HepG2 (cell line): ENCODE data around the gene DNAI4. TPM values are rescaled to one million over a fixed set of nuclear protein-coding genes. Genes with fewer than 3 reads are reported as not detected.

Experiments
- AFF4 ChIP-seq: sonication (generic); formaldehyde crosslinking; IDR thresholded peaks from 2 replicates; pipeline ENCODE4 v1.4.0; 2020; ENCODE audit warnings: missing genetic modification reagents
- MEF2D ChIP-seq: sonication (generic); formaldehyde crosslinking; IDR thresholded peaks from 2 replicates; pipeline ENCODE4 v1.5.1; 2020; ENCODE audit warnings: mild to moderate bottlenecking, missing genetic modification reagents
- TERF1 ChIP-seq: sonication (generic); formaldehyde crosslinking; IDR thresholded peaks from 2 replicates; pipeline ENCODE4 v1.8.0; 2022; ENCODE audit warnings: mild to moderate bottlenecking, missing genetic modification reagents, moderate library complexity
- polyA plus RNA-seq, 8 experiments: library from polyadenylated mRNA; depleted of rRNA in 3 of 8; stranded (reverse) in 7 of 8; unstranded in 1 of 8; fragments of >200 nt; fragmentation: Illumina TruSeq in 4 of 8; extraction: Trizol in 4 of 8; gene quantifications; 2 replicates each; pipeline versions ENCODE4 v1.2.1 to v1.2.3, GENCODE V29; 2011 to 2016; ENCODE audit warnings: low read depth in 4 of 8, missing spikeins in 1 of 8, mixed read lengths in 1 of 8; ENCODE audit not compliant: insufficient read depth in 1 of 8
- total RNA-seq, 5 experiments: library from RNA; depleted of rRNA; stranded (reverse); fragments of >200 nt; fragmentation: Illumina TruSeq; extraction: Trizol; gene quantifications; 2 replicates each; pipeline ENCODE4 v1.2.3, GENCODE V29; 2016; ENCODE audit warnings: low read depth in 1 of 5
- TF ChIP-seq, protein P1 (sequence below): sonication (generic); formaldehyde crosslinking; IDR thresholded peaks from 2 replicates; pipeline ENCODE4 v1.4.0; 2020; ENCODE audit warnings: mild to moderate bottlenecking, missing genetic modification reagents
- TF ChIP-seq, protein P2 (sequence below): fragments of 450-650 bp; IDR thresholded peaks from 2 replicates; pipeline ENCODE4 v1.6.1; 2017
- TF ChIP-seq, protein P3 (sequence below): sonication (generic); formaldehyde crosslinking; IDR thresholded peaks from 2 replicates; pipeline ENCODE4 v1.8.0; 2023; ENCODE audit warnings: mild to moderate bottlenecking, missing genetic modification reagents

Gene DNAI4
- total and polyA plus RNA-seq, 2 of the 13 experiments (the other 11 are each of a cell fraction or from before 2014, with no cell fraction given): 0.04 to 0.08 TPM

GRCh38 chr1:66924756-66925557, at the start of gene DNAI4, which contains the start of gene MIER1 (continued):
- TF ChIP-seq, protein P1, sequence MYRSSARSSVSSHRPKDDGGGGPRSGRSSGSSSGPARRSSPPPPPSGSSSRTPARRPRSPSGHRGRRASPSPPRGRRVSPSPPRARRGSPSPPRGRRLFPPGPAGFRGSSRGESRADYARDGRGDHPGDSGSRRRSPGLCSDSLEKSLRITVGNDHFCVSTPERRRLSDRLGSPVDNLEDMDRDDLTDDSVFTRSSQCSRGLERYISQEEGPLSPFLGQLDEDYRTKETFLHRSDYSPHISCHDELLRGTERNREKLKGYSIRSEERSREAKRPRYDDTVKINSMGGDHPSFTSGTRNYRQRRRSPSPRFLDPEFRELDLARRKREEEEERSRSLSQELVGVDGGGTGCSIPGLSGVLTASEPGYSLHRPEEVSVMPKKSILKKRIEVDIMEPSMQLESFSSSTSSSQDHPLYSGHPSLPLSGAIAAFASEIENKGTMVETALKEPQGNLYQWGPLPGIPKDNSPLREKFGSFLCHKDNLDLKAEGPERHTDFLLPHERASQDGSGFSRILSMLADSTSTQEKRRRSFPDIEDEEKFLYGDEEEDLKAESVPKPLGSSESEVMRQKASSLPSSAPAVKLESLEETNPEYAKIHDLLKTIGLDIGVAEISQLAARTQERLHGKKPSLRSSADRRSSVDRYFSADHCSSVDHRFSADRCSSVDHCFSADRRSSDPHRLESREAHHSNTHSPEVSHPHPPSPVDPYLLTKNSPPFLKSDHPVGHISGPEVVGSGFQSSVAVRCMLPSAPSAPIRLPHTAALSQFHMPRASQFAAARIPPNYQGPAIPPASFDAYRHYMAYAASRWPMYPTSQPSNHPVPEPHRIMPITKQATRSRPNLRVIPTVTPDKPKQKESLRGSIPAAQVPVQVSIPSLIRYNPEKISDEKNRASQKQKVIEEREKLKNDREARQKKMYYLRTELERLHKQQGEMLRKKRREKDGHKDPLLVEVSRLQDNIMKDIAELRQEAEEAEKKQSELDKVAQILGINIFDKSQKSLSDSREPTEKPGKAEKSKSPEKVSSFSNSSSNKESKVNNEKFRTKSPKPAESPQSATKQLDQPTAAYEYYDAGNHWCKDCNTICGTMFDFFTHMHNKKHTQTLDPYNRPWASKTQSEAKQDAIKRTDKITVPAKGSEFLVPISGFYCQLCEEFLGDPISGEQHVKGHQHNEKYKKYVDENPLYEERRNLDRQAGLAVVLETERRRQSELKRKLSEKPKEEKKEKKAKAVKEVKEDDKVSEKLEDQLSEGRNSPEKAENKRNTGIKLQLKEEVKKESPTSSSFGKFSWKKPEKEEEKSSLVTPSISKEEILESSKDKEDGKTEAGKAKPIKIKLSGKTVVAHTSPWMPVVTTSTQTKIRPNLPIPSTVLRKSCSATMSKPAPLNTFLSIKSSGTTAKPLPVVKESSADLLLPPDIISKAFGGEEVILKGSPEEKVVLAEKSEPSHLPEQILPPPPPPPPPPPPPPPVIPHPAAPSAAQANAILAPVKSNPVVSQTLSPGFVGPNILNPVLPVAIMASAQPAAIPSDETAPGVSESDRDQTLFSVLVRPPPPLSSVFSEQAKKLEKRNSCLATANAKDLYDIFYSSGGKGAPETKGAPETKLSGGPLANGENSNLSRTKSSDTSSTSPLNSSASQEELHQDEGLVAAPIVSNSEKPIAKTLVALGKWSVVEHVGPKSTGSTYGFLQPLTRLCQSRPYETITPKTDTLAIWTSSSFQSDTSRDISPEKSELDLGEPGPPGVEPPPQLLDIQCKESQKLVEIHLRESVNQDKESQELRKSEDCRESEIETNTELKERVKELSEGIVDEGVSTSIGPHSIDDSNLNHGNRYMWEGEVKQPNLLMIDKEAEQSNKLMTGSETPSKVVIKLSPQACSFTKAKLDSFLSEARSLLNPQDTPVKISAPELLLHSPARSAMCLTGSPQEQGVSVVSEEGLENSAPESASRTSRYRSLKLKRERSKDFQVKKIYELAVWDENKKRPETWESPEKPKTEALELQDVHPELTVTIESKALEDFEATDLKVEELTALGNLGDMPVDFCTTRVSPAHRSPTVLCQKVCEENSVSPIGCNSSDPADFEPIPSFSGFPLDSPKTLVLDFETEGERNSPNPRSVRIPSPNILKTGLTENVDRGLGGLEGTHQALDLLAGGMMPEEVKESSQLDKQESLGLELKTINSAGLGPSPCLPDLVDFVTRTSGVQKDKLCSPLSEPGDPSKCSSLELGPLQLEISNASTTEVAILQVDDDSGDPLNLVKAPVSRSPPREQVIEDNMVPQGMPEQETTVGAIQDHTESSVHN (CRISPR knock-in tag): no peak
- TF ChIP-seq MEF2D (CRISPR knock-in tag) (no peak; the same call in 1 of the 2 replicates), TERF1 (CRISPR knock-in tag) (no peak), AFF4 (CRISPR knock-in tag) (no peak)
- TF ChIP-seq, protein P2, sequence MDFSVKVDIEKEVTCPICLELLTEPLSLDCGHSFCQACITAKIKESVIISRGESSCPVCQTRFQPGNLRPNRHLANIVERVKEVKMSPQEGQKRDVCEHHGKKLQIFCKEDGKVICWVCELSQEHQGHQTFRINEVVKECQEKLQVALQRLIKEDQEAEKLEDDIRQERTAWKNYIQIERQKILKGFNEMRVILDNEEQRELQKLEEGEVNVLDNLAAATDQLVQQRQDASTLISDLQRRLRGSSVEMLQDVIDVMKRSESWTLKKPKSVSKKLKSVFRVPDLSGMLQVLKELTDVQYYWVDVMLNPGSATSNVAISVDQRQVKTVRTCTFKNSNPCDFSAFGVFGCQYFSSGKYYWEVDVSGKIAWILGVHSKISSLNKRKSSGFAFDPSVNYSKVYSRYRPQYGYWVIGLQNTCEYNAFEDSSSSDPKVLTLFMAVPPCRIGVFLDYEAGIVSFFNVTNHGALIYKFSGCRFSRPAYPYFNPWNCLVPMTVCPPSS: no peak
- TF ChIP-seq, protein P3, sequence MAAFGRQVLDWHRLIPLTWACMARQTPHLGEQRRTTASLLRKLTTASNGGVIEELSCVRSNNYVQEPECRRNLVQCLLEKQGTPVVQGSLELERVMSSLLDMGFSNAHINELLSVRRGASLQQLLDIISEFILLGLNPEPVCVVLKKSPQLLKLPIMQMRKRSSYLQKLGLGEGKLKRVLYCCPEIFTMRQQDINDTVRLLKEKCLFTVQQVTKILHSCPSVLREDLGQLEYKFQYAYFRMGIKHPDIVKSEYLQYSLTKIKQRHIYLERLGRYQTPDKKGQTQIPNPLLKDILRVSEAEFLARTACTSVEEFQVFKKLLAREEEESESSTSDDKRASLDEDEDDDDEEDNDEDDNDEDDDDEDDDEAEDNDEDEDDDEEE: peak; percentile 83
